Astrocyte (in vitro differentiated cells and primary cell): ENCODE results near the gene SLC25A27. TPM values are rescaled to one million over a fixed set of nuclear protein-coding genes. Genes with fewer than 3 reads are reported as not detected.
"Not testable (repeated sequence)": the region's sequence is repeated elsewhere in the genome, so short reads cannot be mapped to it uniquely, and the experiment has no call there.

Experiments used
- DNase-seq: peaks from one replicate; pipeline ENCODE4 v3.0.0-alpha.2; 2010; ENCODE audit warnings: low read depth
- FAIRE-seq: peaks from 2 replicates; lab custom pipeline; 2011; peaks lifted over from hg19 to GRCh38; lab: Jason Lieb, UNC
- H2AFZ ChIP-seq: 2 replicates; pipeline ENCODE4 v1.6.0; 2012; ENCODE audit warnings: low read depth, low read length, inconsistent platforms
- H3K27ac ChIP-seq: 2 replicates; pipeline ENCODE4 v1.5.1; 2011; ENCODE audit warnings: low read depth, low read length, inconsistent platforms
- H3K27me3 ChIP-seq: 2 replicates; pipeline ENCODE4 v1.6.0; 2011; ENCODE audit warnings: low read length, inconsistent platforms; ENCODE audit not compliant: insufficient read depth
- H3K36me3 ChIP-seq: 2 replicates; pipeline ENCODE4 v1.5.1; 2011; ENCODE audit warnings: low read length, inconsistent platforms; ENCODE audit not compliant: insufficient read depth
- H3K4me1 ChIP-seq: 2 replicates; pipeline ENCODE4 v1.5.1; 2011; ENCODE audit warnings: low read length, inconsistent platforms; ENCODE audit not compliant: insufficient read depth
- H3K4me2 ChIP-seq: 2 replicates; pipeline ENCODE4 v1.6.0; 2012; ENCODE audit warnings: low read length, inconsistent platforms
- H3K4me3 ChIP-seq: 2 replicates; pipeline ENCODE4 v1.5.1; 2011; ENCODE audit warnings: low read depth, mild to moderate bottlenecking, low read length, inconsistent platforms; ENCODE audit not compliant: insufficient read depth
- H3K79me2 ChIP-seq: 2 replicates; pipeline ENCODE4 v1.6.0; 2012; ENCODE audit warnings: mild to moderate bottlenecking, low read length, inconsistent platforms; ENCODE audit not compliant: insufficient read depth
- H3K9ac ChIP-seq: 2 replicates; pipeline ENCODE4 v1.6.0; 2012; ENCODE audit warnings: mild to moderate bottlenecking, low read length, inconsistent platforms
- H3K9me3 ChIP-seq: 2 replicates; pipeline ENCODE4 v1.5.1; 2012; ENCODE audit warnings: low read depth, mild to moderate bottlenecking, low read length, inconsistent platforms; ENCODE audit not compliant: insufficient read depth
- H4K20me1 ChIP-seq: 2 replicates; pipeline ENCODE4 v1.6.0; 2012; ENCODE audit warnings: low read length, inconsistent platforms; ENCODE audit not compliant: insufficient read depth
- H3K27ac Mint-ChIP-seq: one replicate; pipeline ENCODE4 v1.8.0; 2021; ENCODE audit warnings: mild to moderate bottlenecking, mixed read lengths; ENCODE audit not compliant: unreplicated experiment
- H3K27me3 Mint-ChIP-seq: one replicate; pipeline ENCODE4 v1.8.0; 2021; ENCODE audit warnings: low read depth, mixed read lengths; ENCODE audit not compliant: unreplicated experiment
- H3K36me3 Mint-ChIP-seq: one replicate; pipeline ENCODE4 v1.8.0; 2021; ENCODE audit warnings: low read depth, mixed read lengths; ENCODE audit not compliant: unreplicated experiment
- H3K4me1 Mint-ChIP-seq: one replicate; pipeline ENCODE4 v1.8.0; 2021; ENCODE audit warnings: low read depth, mixed read lengths; ENCODE audit not compliant: unreplicated experiment
- H3K4me3 Mint-ChIP-seq: one replicate; pipeline ENCODE4 v1.8.0; 2021; ENCODE audit warnings: mild to moderate bottlenecking, moderate library complexity, mixed read lengths; ENCODE audit not compliant: unreplicated experiment
- H3K9me3 Mint-ChIP-seq: one replicate; pipeline ENCODE4 v1.8.0; 2021; ENCODE audit warnings: mild to moderate bottlenecking, mixed read lengths; ENCODE audit not compliant: unreplicated experiment
- CTCF ChIP-seq: IDR thresholded peaks from 2 replicates; pipeline ENCODE4 v1.5.1; 2011; ENCODE audit warnings: low read depth, mild to moderate bottlenecking, inconsistent platforms, low read length, moderate library complexity; ENCODE audit not compliant: insufficient read depth
- EZH2 ChIP-seq: IDR thresholded peaks from 2 replicates; pipeline ENCODE4 v1.6.1; 2012; ENCODE audit warnings: mild to moderate bottlenecking, low read length, inconsistent platforms; ENCODE audit not compliant: insufficient read depth
- total RNA-seq: library from RNA; stranded (reverse); gene quantifications from 2 replicates; pipeline ENCODE4 v1.2.1, GENCODE V29; 2021

SLC25A27 gene
- total RNA-seq, 1 donor from 2014 or later: 4.3 TPM

- no peaks in the 10 kb centered on the region for H3K27me3 ChIP-seq
- H4K20me1 ChIP-seq: no peaks in the 10 kb centered on the region
- no peak for FAIRE-seq
- no peaks in the 10 kb centered on the region for H3K9me3 Mint-ChIP-seq
- H3K36me3 ChIP-seq: no peaks in the 10 kb centered on the region
- H3K4me1 ChIP-seq: no peaks in the 10 kb centered on the region
- H3K79me2 ChIP-seq: no peaks in the 10 kb centered on the region
- H3K9ac ChIP-seq: no peak overlapping the region
- no peak overlapping the region for H3K4me3 Mint-ChIP-seq
- no peaks in the 10 kb centered on the region for H3K36me3 Mint-ChIP-seq
- no peak overlapping the region for H2AFZ ChIP-seq
- no peak overlapping the region for H3K4me3 ChIP-seq
- no peak for DNase-seq
- H3K9me3 ChIP-seq: no peaks in the 10 kb centered on the region
- no peaks in the 10 kb centered on the region for H3K27me3 Mint-ChIP-seq
- no peaks in the 10 kb centered on the region for H3K4me1 Mint-ChIP-seq
- H3K27ac ChIP-seq: no peak overlapping the region
- no peak overlapping the region for H3K4me2 ChIP-seq
- TF ChIP-seq CTCF: no peak
- TF ChIP-seq EZH2: no peak
- no peak overlapping the region for H3K27ac Mint-ChIP-seq
These were observed 7.5 kb upstream of the SLC25A27 start for GRCh38 chr6:46645265-46645664.

GRCh38 chr6:46648108-46648507 lies 4.7 kb upstream of the SLC25A27 start:
- not testable (repeated sequence) for H3K4me3 Mint-ChIP-seq, H2AFZ ChIP-seq, DNase-seq, H4K20me1 ChIP-seq, H3K4me1 ChIP-seq, H3K27me3 Mint-ChIP-seq, H3K79me2 ChIP-seq, H3K27ac Mint-ChIP-seq, H3K27me3 ChIP-seq, H3K4me1 Mint-ChIP-seq, H3K9me3 ChIP-seq, H3K27ac ChIP-seq, H3K4me2 ChIP-seq, H3K9ac ChIP-seq, FAIRE-seq, H3K9me3 Mint-ChIP-seq, H3K4me3 ChIP-seq, H3K36me3 ChIP-seq, H3K36me3 Mint-ChIP-seq

- H3K27ac Mint-ChIP-seq: no peak overlapping the region
- H3K9me3 Mint-ChIP-seq: no peaks in the 10 kb centered on the region
- H2AFZ ChIP-seq: no peak overlapping the region
These were observed 3.8 kb upstream of the SLC25A27 start for GRCh38 chr6:46648869-46649492.

More at GRCh38 chr6:46648869-46649492, 3.8 kb upstream of the SLC25A27 start:
- no peaks in the 10 kb centered on the region for H3K27me3 ChIP-seq
- no peaks in the 10 kb centered on the region for H3K9me3 ChIP-seq
- H3K9ac ChIP-seq: no peak overlapping the region
- H3K36me3 Mint-ChIP-seq: no peaks in the 10 kb centered on the region
- no peak overlapping the region for H3K27ac ChIP-seq
- no peaks in the 10 kb centered on the region for H3K27me3 Mint-ChIP-seq
- TF ChIP-seq EZH2: no peak
- TF ChIP-seq CTCF: no peak
- DNase-seq (no peak), FAIRE-seq (no peak)
- H3K4me3 ChIP-seq: no peak overlapping the region
- H3K4me2 ChIP-seq: no peak overlapping the region
- H4K20me1 ChIP-seq: no peaks in the 10 kb centered on the region
- peaks cover 8% of the 10 kb centered on the region for H3K4me1 ChIP-seq
- no peak overlapping the region for H3K4me3 Mint-ChIP-seq
- H3K36me3 ChIP-seq: no peaks in the 10 kb centered on the region
- no peaks in the 10 kb centered on the region for H3K79me2 ChIP-seq
- no peaks in the 10 kb centered on the region for H3K4me1 Mint-ChIP-seq
